ENCODE results near the gene YJEFN3.

The YJEFN3 gene

DNA sequence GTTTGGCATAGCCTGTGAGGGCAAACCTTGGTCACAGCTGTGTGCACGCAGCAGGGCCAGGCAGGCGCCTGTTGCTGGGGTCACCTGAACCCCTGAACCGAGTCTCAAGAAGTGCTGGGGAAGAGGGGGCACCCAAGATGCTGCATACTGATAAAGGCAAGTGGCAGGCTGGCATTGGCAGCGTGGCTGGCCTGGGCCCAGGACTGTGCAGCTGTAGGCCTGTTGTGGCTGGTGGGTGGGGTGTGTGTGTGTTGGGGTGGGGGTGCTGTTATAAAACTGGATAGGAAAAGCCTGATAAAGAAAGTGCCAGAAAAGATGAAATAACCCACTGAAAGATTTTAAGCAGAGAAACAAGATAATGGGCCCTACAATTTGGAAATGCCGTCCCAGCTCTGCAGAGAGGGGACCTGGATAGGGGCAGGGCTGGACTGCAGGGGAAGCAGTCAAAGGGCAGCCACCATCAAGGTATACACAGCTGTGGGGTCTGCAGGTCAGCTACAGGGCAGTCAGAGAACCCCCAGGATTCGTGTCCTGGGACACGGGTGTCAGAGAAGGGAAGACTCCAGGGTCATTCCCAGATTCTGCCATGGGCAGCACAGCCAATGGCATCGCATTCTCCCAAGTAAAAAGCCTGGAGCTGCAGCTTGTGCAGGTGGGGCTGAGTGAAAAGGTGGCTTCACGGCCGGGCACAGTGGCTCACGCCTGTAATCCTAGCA is 42.5 kb downstream of the YJEFN3 start:
- Histone ChIP-seq H3K27me3 (ENCODE audit: insufficient read depth, low read length) (no peaks in the 10 kb centered on the region), H3K9me3 (ENCODE audit: low read length) (no peaks in the 10 kb centered on the region), H3K79me2 (ENCODE audit: insufficient read depth, low read length) (no peaks in the 10 kb centered on the region), H3F3A (ENCODE audit: insufficient read depth, low read length) (no peaks in the 10 kb centered on the region), H3K4me3 (ENCODE audit: low read depth, low read length, poor library complexity, severe bottlenecking) (no peak overlapping the region), H3K27ac (ENCODE audit: low read depth, low read length, poor library complexity, severe bottlenecking) (no peak overlapping the region), H4K20me1 (ENCODE audit: insufficient read depth, low read length) (no peaks in the 10 kb centered on the region), H3K4me2 (ENCODE audit: low read length) (no peak overlapping the region), H3K36me3 (ENCODE audit: insufficient read depth, low read length) (peaks cover 28% of the 10 kb centered on the region), H3K9ac (ENCODE audit: low read length) (no peak overlapping the region), H3K4me1 (ENCODE audit: insufficient read depth, low read length, severe bottlenecking) (no peaks in the 10 kb centered on the region), H3K9me2 (ENCODE audit: low read depth, low read length) (no peaks in the 10 kb centered on the region), H2AFZ (ENCODE audit: low read length) (no peak overlapping the region)
- no peak for TF ChIP-seq CTCF (IDR thresholded peaks at IDR 0.05; ENCODE audit: low read length)
- no peak for TF ChIP-seq EZH2 (IDR thresholded peaks at IDR 0.05; ENCODE audit: borderline replicate concordance, low read length)

- Histone ChIP-seq H4K20me1 (ENCODE audit: insufficient read depth, low read length) (no peaks in the 10 kb centered on the region), H3K27ac (ENCODE audit: low read depth, low read length, poor library complexity, severe bottlenecking) (no peak overlapping the region), H3K4me2 (ENCODE audit: low read length) (no peak overlapping the region)
Measured at GRCh38 chr19:19575411-19575810, 46.7 kb downstream of the YJEFN3 start.

GRCh38 chr19:19578252-19578651 is 49.5 kb downstream of the YJEFN3 start:
- Histone ChIP-seq H3K4me1 (ENCODE audit: insufficient read depth, low read length, severe bottlenecking) (no peaks in the 10 kb centered on the region), H3K9me2 (ENCODE audit: low read depth, low read length) (no peaks in the 10 kb centered on the region), H3F3A (ENCODE audit: insufficient read depth, low read length) (no peaks in the 10 kb centered on the region), H3K27me3 (ENCODE audit: insufficient read depth, low read length) (no peaks in the 10 kb centered on the region), H3K36me3 (ENCODE audit: insufficient read depth, low read length) (no peaks in the 10 kb centered on the region), H3K79me2 (ENCODE audit: insufficient read depth, low read length) (no peaks in the 10 kb centered on the region), H4K20me1 (ENCODE audit: insufficient read depth, low read length) (no peaks in the 10 kb centered on the region), H3K9me3 (ENCODE audit: low read length) (no peaks in the 10 kb centered on the region), H3K27ac (ENCODE audit: low read depth, low read length, poor library complexity, severe bottlenecking) (no peak overlapping the region), H2AFZ (ENCODE audit: low read length) (no peak overlapping the region), H3K4me3 (ENCODE audit: low read depth, low read length, poor library complexity, severe bottlenecking) (no peak overlapping the region), H3K4me2 (ENCODE audit: low read length) (no peak overlapping the region), H3K9ac (ENCODE audit: low read length) (no peak overlapping the region)
- TF ChIP-seq CTCF (IDR thresholded peaks at IDR 0.05; ENCODE audit: low read length): no peak
- no peak for TF ChIP-seq EZH2 (IDR thresholded peaks at IDR 0.05; ENCODE audit: borderline replicate concordance, low read length)

More at GRCh38 chr19:19575411-19575810, 46.7 kb downstream of the YJEFN3 start:
- Histone ChIP-seq H3K4me1 (ENCODE audit: insufficient read depth, low read length, severe bottlenecking) (no peaks in the 10 kb centered on the region), H3K9me2 (ENCODE audit: low read depth, low read length) (no peaks in the 10 kb centered on the region), H3K9me3 (ENCODE audit: low read length) (no peaks in the 10 kb centered on the region), H3K79me2 (ENCODE audit: insufficient read depth, low read length) (no peaks in the 10 kb centered on the region), H2AFZ (ENCODE audit: low read length) (no peak overlapping the region), H3K4me3 (ENCODE audit: low read depth, low read length, poor library complexity, severe bottlenecking) (no peak overlapping the region), H3K9ac (ENCODE audit: low read length) (no peak overlapping the region), H3K36me3 (ENCODE audit: insufficient read depth, low read length) (0 out of 2 replicates have a peak, but pooled peaks cover under 1% of the 10 kb centered on the region), H3F3A (ENCODE audit: insufficient read depth, low read length) (no peaks in the 10 kb centered on the region), H3K27me3 (ENCODE audit: insufficient read depth, low read length) (no peaks in the 10 kb centered on the region)
- no peak for TF ChIP-seq EZH2 (IDR thresholded peaks at IDR 0.05; ENCODE audit: borderline replicate concordance, low read length)
- TF ChIP-seq CTCF (IDR thresholded peaks at IDR 0.05; ENCODE audit: low read length): no peak

All from OCI-LY1 (cell line).